HepG2 (cell line): Measurements from ENCODE around the gene AXIN2. TPM values are rescaled to one million over a fixed set of nuclear protein-coding genes. Genes with fewer than 3 reads are reported as not detected.
A peak's percentile ranks its signal among the peaks of the same experiment; 100 is the strongest.

Source experiments
- ATAC-seq: fragments of 200-7000 bp; cut with Tn5 transposase; 3 replicates; pipeline ENCODE4 v1.9.1; 2020; ENCODE audit warnings: mild to moderate bottlenecking, moderate library complexity
- BruUV-seq: library from RNA; stranded (reverse); fragments of 400-500 nt; replicated peaks from 2 replicates; lab custom pipeline; 2021; lab: Mats Ljungman, UMichigan
- CTCF ChIA-PET: fragments of 300-600 bp; formaldehyde crosslinking; extraction: SDS; loops from one replicate; lab custom pipeline; 2021; ENCODE audit warnings: low total read pairs, inconsistent platforms, low intra/inter-chr PET ratio; lab: Yijun Ruan, JAX
- POLR2A ChIA-PET: fragments of 350-600 bp; sonication (Branson Sonifier 250); formaldehyde crosslinking; loops from one replicate; lab custom pipeline; 2020; ENCODE audit warnings: antibody characterized with exemption, inconsistent platforms; lab: Yijun Ruan, JAX
- DNase-seq: peaks from one replicate; pipeline ENCODE4 v3.0.0-alpha.2; 2015; ENCODE audit warnings: low spot score
- FAIRE-seq: peaks from 3 replicates; lab custom pipeline; 2011; peaks lifted over from hg19 to GRCh38; lab: Jason Lieb, UNC
- H2AFZ ChIP-seq: one replicate; pipeline ENCODE4 v1.6.1; 2011; ENCODE audit warnings: low read length, inconsistent platforms
- H3K27ac ChIP-seq: fragments of 300-600 bp; 3 replicates; pipeline ENCODE4 v1.8.0; 2011; ENCODE audit warnings: mixed run types, mild to moderate bottlenecking, mixed read lengths, low read length, inconsistent platforms; ENCODE audit not compliant: insufficient read depth; ENCODE audit errors: extremely low read length
- H3K27me3 ChIP-seq, 2 experiments: fragments of 200-600 bp in 1 of 2; 2 replicates in 1 of 2; 3 replicates in 1 of 2; pipeline versions ENCODE4 v1.6.0 to v1.8.0; 2011; ENCODE audit warnings: low read length in 2 of 2, mild to moderate bottlenecking in 2 of 2, moderate library complexity in 2 of 2, inconsistent platforms in 1 of 2; ENCODE audit not compliant: insufficient read depth in 2 of 2, control insufficient read depth in 1 of 2
- H3K36me3 ChIP-seq, 2 experiments: fragments of 200-600 bp in 1 of 2; replicated peaks in 1 of 2; 2 replicates in 1 of 2; 3 replicates in 1 of 2; pipeline versions ENCODE4 v1.5.1 to v1.8.0; 2011; ENCODE audit warnings: low read length in 2 of 2, inconsistent platforms in 1 of 2; ENCODE audit not compliant: insufficient read depth in 2 of 2, control insufficient read depth in 1 of 2
- H3K4me1 ChIP-seq: 2 replicates; pipeline ENCODE4 v1.5.1; 2012; ENCODE audit warnings: low read length, inconsistent platforms; ENCODE audit not compliant: insufficient read depth
- H3K4me2 ChIP-seq: 2 replicates; pipeline ENCODE4 v1.6.0; 2011; ENCODE audit warnings: low read depth, low read length, inconsistent platforms
- H3K4me3 ChIP-seq, 3 experiments: fragments of 200-600 bp in 1 of 3; sonication (generic), shearing (Covaris generic) in 1 of 3; replicated peaks in 1 of 3; 2 replicates each; pipeline ENCODE4 v1.5.1; 2011 to 2016; ENCODE audit warnings: low read length in 3 of 3, inconsistent platforms in 2 of 3, low read depth in 2 of 3, mild to moderate bottlenecking in 2 of 3, control low read depth in 1 of 3, mixed read lengths in 1 of 3; ENCODE audit not compliant: insufficient read depth in 1 of 3
- H3K79me2 ChIP-seq: one replicate; pipeline ENCODE4 v1.6.1; 2011; ENCODE audit warnings: low read length, inconsistent platforms; ENCODE audit not compliant: insufficient read depth
- H3K9ac ChIP-seq: 2 replicates; pipeline ENCODE4 v1.6.0; 2011; ENCODE audit warnings: mild to moderate bottlenecking, low read depth, low read length, inconsistent platforms; ENCODE audit not compliant: insufficient read depth
- H3K9me3 ChIP-seq: 2 replicates; pipeline ENCODE4 v1.5.1; 2012; ENCODE audit warnings: mild to moderate bottlenecking, low read length
- H4K20me1 ChIP-seq: 2 replicates; pipeline ENCODE4 v1.6.0; 2011; ENCODE audit warnings: inconsistent platforms, mild to moderate bottlenecking, low read length, moderate library complexity; ENCODE audit not compliant: insufficient read depth
- ATF6 ChIP-seq: sonication (generic); formaldehyde crosslinking; conservative IDR thresholded peaks from 2 replicates; pipeline ENCODE4 v1.4.0; 2020; ENCODE audit warnings: missing genetic modification reagents
- IRX3 ChIP-seq: sonication (generic); formaldehyde crosslinking; IDR thresholded peaks from 2 replicates; pipeline ENCODE4 v1.8.1; 2023; ENCODE audit warnings: mild to moderate bottlenecking, low read depth, missing genetic modification reagents, borderline replicate concordance
- MNT ChIP-seq: fragments of 450-650 bp; IDR thresholded peaks from 2 replicates; pipeline ENCODE4 v1.6.1; 2016
- NAIF1 ChIP-seq: sonication (generic); formaldehyde crosslinking; IDR thresholded peaks from 2 replicates; pipeline ENCODE4 v1.5.0; 2020; ENCODE audit warnings: mild to moderate bottlenecking, missing genetic modification reagents, borderline replicate concordance
- PCBP2 ChIP-seq: fragments of 200-400 bp; formaldehyde crosslinking; optimal IDR thresholded peaks from 2 replicates; pipeline ENCODE3; 2018; ENCODE audit warnings: low read length, low read depth; ENCODE audit not compliant: poor library complexity, severe bottlenecking
- POLR2AphosphoS5 ChIP-seq: IDR thresholded peaks from 2 replicates; pipeline ENCODE4 v1.6.1; 2012; ENCODE audit warnings: low read depth, low read length
- RBM22 ChIP-seq: fragments of 200-400 bp; formaldehyde crosslinking; optimal IDR thresholded peaks from 2 replicates; pipeline ENCODE3; 2017; ENCODE audit warnings: mild to moderate bottlenecking, low read length, moderate library complexity
- ZKSCAN1 ChIP-seq: fragments of 150-350 bp; IDR thresholded peaks from 2 replicates; pipeline ENCODE4 v1.6.1; 2014; ENCODE audit warnings: low read length
- ZNF234 ChIP-seq: sonication (generic); formaldehyde crosslinking; conservative IDR thresholded peaks from 2 replicates; pipeline ENCODE4 v1.5.1; 2020; ENCODE audit warnings: mild to moderate bottlenecking, missing genetic modification reagents
- ZNF430 ChIP-seq: sonication (generic); formaldehyde crosslinking; IDR thresholded peaks from 2 replicates; pipeline ENCODE4 v1.9.0; 2021; ENCODE audit warnings: mild to moderate bottlenecking, missing genetic modification reagents
- ZNF543 ChIP-seq: sonication (generic); formaldehyde crosslinking; IDR thresholded peaks from 2 replicates; pipeline ENCODE4 v1.4.0; 2020; ENCODE audit warnings: mild to moderate bottlenecking, missing genetic modification reagents
- ZNF761 ChIP-seq: sonication (generic); formaldehyde crosslinking; conservative IDR thresholded peaks from 2 replicates; pipeline ENCODE4 v1.4.0; 2020; ENCODE audit warnings: mild to moderate bottlenecking, missing genetic modification reagents
- WGBS: methylation state at CpG from one replicate; pipeline ENCODE4 v1.1.6; 2017; ENCODE audit warnings: low lambda C conversion rate; 5-methylcytosine and 5-hydroxymethylcytosine counted together
- in situ Hi-C: cut with HindIII; loops from 2 replicates; pipeline ENCODE4 v1.10.0; 2017; ENCODE audit warnings: low pct_unique_long_range_greater_than_20kb; ENCODE audit not compliant: extremely low pct_ligation_motif_present
- intact Hi-C: fragments of 100-400 bp; cut with micrococcal nuclease; formaldehyde crosslinking; loops from one replicate; pipeline ENCODE4 v1.10.0; 2022; ENCODE audit not compliant: unreplicated experiment
- polyA plus RNA-seq, 8 experiments: library from polyadenylated mRNA; depleted of rRNA in 3 of 8; stranded (reverse) in 7 of 8; unstranded in 1 of 8; fragments of >200 nt; fragmentation: Illumina TruSeq in 4 of 8; extraction: Trizol in 4 of 8; gene quantifications; 2 replicates each; pipeline versions ENCODE4 v1.2.1 to v1.2.3, GENCODE V29; 2011 to 2016; ENCODE audit warnings: low read depth in 4 of 8, missing spikeins in 1 of 8, mixed read lengths in 1 of 8; ENCODE audit not compliant: insufficient read depth in 1 of 8
- total RNA-seq, 5 experiments: library from RNA; depleted of rRNA; stranded (reverse); fragments of >200 nt; fragmentation: Illumina TruSeq; extraction: Trizol; gene quantifications; 2 replicates each; pipeline ENCODE4 v1.2.3, GENCODE V29; 2016; ENCODE audit warnings: low read depth in 1 of 5
- TF ChIP-seq, protein P1 (sequence below): sonication (generic); formaldehyde crosslinking; IDR thresholded peaks from 2 replicates; pipeline ENCODE4 v1.4.0; 2020; ENCODE audit warnings: mild to moderate bottlenecking, missing genetic modification reagents, borderline replicate concordance

The AXIN2 gene
- total and polyA plus RNA-seq, 2 of the 13 experiments (the other 11 are each of a cell fraction or from before 2014, with no cell fraction given): 58.6 to 63.4 TPM

DNA sequence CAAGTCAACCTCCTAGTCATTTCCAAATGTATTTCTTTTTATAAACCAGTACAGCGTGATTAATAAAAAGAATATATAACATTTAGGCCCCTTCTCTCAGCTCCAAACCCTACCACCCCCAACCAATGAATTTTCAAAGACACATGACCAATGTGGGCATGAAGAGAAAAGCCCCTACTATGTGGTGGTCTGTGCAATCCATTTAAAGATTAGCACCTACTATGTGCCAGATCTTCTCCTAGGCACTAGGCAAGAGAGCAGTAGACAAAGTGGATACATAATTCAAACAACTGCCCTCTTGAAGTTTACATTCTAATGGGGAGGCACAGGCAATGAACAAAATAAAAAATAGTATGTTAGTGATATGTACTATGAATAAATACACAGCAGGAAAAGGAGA is 19.4 kb downstream of the AXIN2 start:
- Histone ChIP-seq H3K4me3 (no peak overlapping the region), H3K9me3 (no peaks in the 10 kb centered on the region), H3K4me1 (peaks cover 35% of the 10 kb centered on the region), H4K20me1 (peaks cover 69% of the 10 kb centered on the region), H3K27me3 (no peaks in the 10 kb centered on the region), H3K9ac (no peak overlapping the region), H3K4me2 (no peak overlapping the region), H3K36me3 (peaks cover 64 to 97% of the 10 kb centered on the region in 2 experiments), H3K79me2 (peaks cover 61% of the 10 kb centered on the region), H3K27ac (no peak overlapping the region), H2AFZ (no peak overlapping the region)
- intact Hi-C loops (no loop called here), in situ Hi-C loops (loop anchor here (25.0 kb wide), 1 partner anchor 620 kb away; no protein-coding TSS in a partner anchor)
- no TSS peak for BruUV-seq
- ChIA-PET CTCF (no interaction called here), POLR2A (interaction anchor here (1.3 to 2.1 kb wide), 2 partner anchors 11 to 12 kb away, joined by 3 to 4 read pairs; no protein-coding TSS in a partner anchor)
- no peak for DNase-seq
- ATAC-seq: no peak
- peak; percentile 97 for TF ChIP-seq ZKSCAN1
- TF ChIP-seq ZNF430 (CRISPR knock-in tag): no peak
- WGBS: 97% methylated on average over 1 of the region's 1 CpG
- FAIRE-seq: no peak

- Histone ChIP-seq H3K4me1 (peaks cover 35% of the 10 kb centered on the region), H3K9me3 (no peaks in the 10 kb centered on the region), H4K20me1 (peaks cover 76% of the 10 kb centered on the region), H2AFZ (no peak overlapping the region), H3K9ac (no peak overlapping the region), H3K4me2 (no peak overlapping the region), H3K27me3 (no peaks in the 10 kb centered on the region), H3K27ac (no peak overlapping the region), H3K36me3 (peaks cover 65 to 97% of the 10 kb centered on the region in 2 experiments), H3K79me2 (peaks cover 61% of the 10 kb centered on the region), H3K4me3 (no peak overlapping the region)
- in situ Hi-C loops (loop anchor here (25.0 kb wide), 1 partner anchor 621 kb away; no protein-coding TSS in a partner anchor), intact Hi-C loops (no loop called here)
- CTCF ChIA-PET: no interaction called here
- POLR2A ChIA-PET: interaction anchor here (1.3 kb wide), 1 partner anchor 12 kb away, joined by 3 read pairs; no protein-coding TSS in a partner anchor
- FAIRE-seq (no peak), ATAC-seq (no peak), DNase-seq (no peak)
- BruUV-seq: no TSS peak
- WGBS: 98% methylated on average over 8 of the region's 8 CpGs
- no peak for TF ChIP-seq ATF6
- no peak for TF ChIP-seq PCBP2
- no peak for TF ChIP-seq ZNF761 (CRISPR knock-in tag)
- peak; percentile 95 for TF ChIP-seq MNT
- TF ChIP-seq POLR2AphosphoS5: 0 out of 2 replicates have a peak, but pooled peaks have one; percentile 18
- TF ChIP-seq RBM22: peak; percentile 67
- TF ChIP-seq ZNF234 (CRISPR knock-in tag): no peak
- TF ChIP-seq ZNF543 (CRISPR knock-in tag): no peak
- TF ChIP-seq NAIF1: no peak
- no peak for TF ChIP-seq IRX3 (CRISPR knock-in tag)
- TF ChIP-seq, protein P1, sequence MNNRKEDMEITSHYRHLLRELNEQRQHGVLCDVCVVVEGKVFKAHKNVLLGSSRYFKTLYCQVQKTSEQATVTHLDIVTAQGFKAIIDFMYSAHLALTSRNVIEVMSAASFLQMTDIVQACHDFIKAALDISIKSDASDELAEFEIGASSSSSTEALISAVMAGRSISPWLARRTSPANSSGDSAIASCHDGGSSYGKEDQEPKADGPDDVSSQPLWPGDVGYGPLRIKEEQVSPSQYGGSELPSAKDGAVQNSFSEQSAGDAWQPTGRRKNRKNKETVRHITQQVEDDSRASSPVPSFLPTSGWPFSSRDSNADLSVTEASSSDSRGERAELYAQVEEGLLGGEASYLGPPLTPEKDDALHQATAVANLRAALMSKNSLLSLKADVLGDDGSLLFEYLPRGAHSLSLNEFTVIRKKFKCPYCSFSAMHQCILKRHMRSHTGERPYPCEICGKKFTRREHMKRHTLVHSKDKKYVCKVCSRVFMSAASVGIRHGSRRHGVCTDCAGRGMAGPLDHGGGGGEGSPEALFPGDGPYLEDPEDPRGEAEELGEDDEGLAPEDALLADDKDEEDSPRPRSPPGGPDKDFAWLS: no peak
These were observed 20.0 kb downstream of the AXIN2 start for GRCh38 chr17:65541453-65541852.
